ENCODE results near the gene PHF10. TPM values are rescaled to one million over a fixed set of nuclear protein-coding genes. Genes with fewer than 3 reads are reported as not detected.

PHF10 gene
- total RNA-seq, 1 donor from 2014 or later, result 91.2 TPM

DNA sequence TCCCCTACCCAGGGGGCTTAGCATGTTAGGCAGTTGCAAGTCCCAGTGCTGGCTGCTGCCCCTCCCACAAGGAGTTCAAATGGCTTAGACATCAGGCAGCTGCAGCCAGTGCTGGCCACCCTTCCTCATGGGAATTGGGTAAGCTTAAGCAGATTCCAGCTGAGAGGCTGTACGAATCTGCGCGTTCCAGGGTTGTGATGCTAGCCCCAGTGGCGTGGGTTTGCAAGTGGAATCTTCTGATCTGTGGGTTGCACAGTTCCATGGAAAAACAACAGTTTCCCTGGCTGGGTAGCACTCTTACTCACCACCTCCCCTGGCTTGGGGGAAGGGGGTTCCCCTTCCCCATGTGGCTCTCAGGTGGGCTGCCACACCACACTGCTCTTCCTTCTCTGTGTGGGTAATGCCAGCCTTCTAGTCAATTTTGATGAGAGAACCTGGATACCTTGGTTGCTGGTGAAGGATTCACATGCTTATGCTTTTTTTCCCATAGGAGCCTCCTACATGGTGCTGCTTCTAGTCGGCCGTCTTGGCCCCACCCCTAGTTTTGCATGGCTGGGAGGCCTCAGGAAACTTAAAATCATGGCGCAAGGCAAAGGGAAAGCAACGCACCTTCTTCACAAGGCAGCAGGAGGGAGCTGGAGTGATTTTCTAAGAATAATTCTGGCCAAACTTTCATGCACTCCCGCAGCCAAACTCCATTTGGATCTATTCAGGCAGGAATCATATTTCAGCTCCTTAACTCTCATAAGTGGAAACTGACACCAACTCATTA is 14.1 kb upstream of the PHF10 start:
- peaks cover 38% of the 10 kb centered on the region for H3K27me3 Mint-ChIP-seq
- no peaks in the 10 kb centered on the region for H3K36me3 Mint-ChIP-seq (ENCODE audit: low read depth)
- intact Hi-C loops (cut with micrococcal nuclease), result no loop called here
- no peak overlapping the region for H3K27ac Mint-ChIP-seq
- H3K4me3 Mint-ChIP-seq, result no peak overlapping the region
- peaks cover 2% of the 10 kb centered on the region for H3K4me1 Mint-ChIP-seq
- H3K9me3 Mint-ChIP-seq, result peaks cover 7% of the 10 kb centered on the region
- DNase-seq, result no peak

DNA sequence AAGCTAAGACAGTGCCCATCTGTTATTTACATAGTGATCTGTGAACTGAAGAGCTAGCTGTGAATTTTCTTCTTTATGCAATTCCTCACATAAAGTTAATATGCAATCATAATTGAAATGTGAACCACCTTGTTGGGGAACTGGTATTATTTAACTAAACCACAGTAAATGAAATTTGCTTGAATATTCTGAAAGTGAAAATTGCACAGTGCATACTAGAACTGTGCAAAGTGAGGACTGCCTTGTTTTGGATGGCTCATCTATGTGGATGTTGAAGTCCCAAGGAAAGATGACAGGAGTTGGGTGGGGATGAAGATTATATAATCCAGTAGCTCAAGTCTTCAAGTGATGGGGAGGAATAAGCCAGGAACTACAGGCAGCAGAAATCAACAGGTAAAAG is 5.7 kb upstream of the PHF10 start:
- Mint-ChIP-seq H3K9me3 (peaks cover 7% of the 10 kb centered on the region), H3K4me1 (peaks cover 10% of the 10 kb centered on the region), H3K36me3 (ENCODE audit: low read depth) (peaks cover under 1% of the 10 kb centered on the region), H3K4me3 (no peak overlapping the region), H3K27ac (no peak overlapping the region), H3K27me3 (peaks cover 40% of the 10 kb centered on the region)
- no peak for DNase-seq
- intact Hi-C loops (cut with micrococcal nuclease), result no loop called here

DNA sequence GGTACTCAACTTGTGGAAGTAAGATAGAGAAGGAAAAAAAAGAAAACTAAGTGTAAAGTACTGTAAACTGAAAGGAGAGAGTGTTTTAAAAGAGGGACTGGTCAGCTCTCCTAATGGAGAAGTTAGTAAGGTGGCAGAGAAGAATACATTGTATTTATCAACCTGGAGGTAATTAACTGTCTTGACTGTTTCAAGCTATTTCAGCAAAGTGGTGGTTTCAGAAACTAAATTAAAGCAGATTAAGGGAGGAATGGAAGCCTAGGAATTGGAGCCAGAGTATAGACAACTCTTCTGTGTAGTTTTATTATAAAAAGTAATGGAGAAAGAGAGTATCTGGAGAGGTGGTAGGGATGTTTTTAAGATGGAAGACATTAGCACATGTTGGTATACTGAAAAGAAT is 2.7 kb upstream of the PHF10 start:
- Mint-ChIP-seq H3K27me3 (peaks cover 17% of the 10 kb centered on the region), H3K27ac (no peak overlapping the region), H3K4me1 (peaks cover 19% of the 10 kb centered on the region), H3K9me3 (no peaks in the 10 kb centered on the region), H3K36me3 (ENCODE audit: low read depth) (peaks cover 1% of the 10 kb centered on the region), H3K4me3 (no peak overlapping the region)
- intact Hi-C loops (cut with micrococcal nuclease), result no loop called here
- DNase-seq, result no peak

DNA sequence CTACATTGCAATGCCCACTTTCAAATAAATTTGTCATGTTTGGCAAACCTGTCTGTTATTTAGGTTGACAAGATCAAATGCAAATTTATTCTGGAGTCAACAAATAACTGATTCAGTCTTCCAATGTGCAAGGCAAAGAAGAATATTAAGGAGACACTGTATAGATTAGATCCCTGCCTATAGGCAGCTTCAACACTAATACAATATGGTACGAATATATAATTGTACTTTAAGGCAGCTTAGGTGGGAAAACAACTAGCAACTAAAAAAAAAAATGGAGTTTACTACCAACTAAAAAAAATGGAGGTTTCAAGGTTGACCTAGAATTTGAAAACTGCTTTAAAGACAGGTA is 1.7 kb upstream of the PHF10 start:
- H3K4me1 Mint-ChIP-seq, result peaks cover 22% of the 10 kb centered on the region
- no peaks in the 10 kb centered on the region for H3K9me3 Mint-ChIP-seq
- H3K4me3 Mint-ChIP-seq, result peak overlapping the region; percentile 83
- intact Hi-C loops (cut with micrococcal nuclease), result no loop called here
- H3K36me3 Mint-ChIP-seq (ENCODE audit: low read depth), result peaks cover 3% of the 10 kb centered on the region
- H3K27me3 Mint-ChIP-seq, result peaks cover 11% of the 10 kb centered on the region
- peak overlapping the region; percentile 88 for H3K27ac Mint-ChIP-seq
- no peak for DNase-seq

DNA sequence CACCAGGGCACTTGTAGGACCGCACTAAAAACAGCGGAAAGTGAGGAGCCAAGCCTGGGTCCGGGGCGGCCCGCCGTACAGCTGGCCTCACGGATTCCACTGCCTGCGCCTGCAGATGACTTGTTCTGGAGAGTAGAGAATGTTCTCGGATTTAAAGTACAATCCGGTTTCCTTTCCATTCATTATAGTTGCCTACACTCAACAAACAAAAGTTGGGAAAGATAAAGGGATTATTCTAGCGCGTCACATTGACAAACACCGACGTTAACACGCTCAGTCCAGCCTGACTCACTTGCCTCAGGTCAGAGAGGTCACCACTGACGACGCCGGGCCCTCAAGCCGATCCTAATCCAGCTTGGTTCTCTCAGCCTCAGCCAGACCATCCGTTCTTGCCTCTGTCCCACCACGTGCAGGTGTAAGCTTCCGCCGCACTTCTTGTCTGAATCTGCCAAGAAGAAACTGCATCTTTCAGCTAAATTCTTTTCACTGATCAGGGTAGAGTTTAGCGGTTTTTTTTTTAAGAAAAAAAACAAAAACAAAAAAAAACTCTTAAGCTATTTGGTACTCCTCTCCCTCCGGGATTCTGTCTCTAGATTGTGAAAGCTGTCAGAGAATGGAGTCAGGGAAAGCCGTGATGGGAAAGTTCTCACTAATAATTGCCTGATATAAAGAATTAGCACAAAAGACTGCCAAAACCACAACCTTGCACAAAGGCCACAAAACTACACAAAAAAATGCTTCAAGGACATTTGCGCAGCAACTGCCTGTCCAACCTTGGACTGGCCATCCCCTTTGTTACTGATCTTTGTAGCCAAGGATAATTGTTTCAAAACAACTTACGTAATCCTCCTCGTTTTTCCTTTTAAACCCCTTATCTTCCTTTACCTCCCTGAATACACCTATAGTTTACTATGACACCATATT is 1.1 kb upstream of the PHF10 start:
- Mint-ChIP-seq H3K4me3 (peak overlapping the region; percentile 83), H3K36me3 (ENCODE audit: low read depth) (peaks cover 5% of the 10 kb centered on the region), H3K27me3 (peaks cover 7% of the 10 kb centered on the region), H3K27ac (peak overlapping the region; percentile 88), H3K9me3 (no peaks in the 10 kb centered on the region), H3K4me1 (peaks cover 24% of the 10 kb centered on the region)
- peak; percentile 61 for DNase-seq
- intact Hi-C loops (cut with micrococcal nuclease), result no loop called here

DNA sequence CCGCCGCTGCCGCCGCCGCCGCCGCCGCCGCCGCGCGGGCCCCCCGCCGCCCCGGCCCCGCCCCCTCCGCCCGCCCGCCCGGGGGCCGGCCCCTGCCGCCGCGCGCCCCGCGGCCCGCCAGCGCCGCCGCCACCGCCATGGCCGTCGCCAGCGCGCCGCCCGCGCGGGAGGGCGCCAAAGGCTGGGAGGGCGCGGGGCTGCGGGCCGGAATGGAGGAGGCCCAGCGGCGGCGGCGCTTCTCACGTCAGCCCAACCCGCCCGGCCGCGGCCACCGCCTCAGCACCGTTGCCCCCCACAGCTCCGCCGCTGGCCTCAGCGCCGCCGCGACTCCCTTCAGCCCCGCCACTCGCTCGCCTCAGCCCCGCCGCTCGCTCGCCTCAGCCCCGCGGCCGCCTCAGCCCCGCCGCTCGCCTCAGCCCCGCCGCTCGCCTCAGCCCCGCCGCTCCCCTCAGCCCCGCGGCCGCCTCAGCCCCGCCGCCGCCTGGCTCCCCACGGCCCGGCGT is 258 bp downstream of the PHF10 start:
- peak overlapping the region; percentile 73 for H3K4me3 Mint-ChIP-seq
- DNase-seq, result peak; percentile 85
- peaks cover 5% of the 10 kb centered on the region for H3K27me3 Mint-ChIP-seq
- H3K27ac Mint-ChIP-seq, result peak overlapping the region; percentile 75
- intact Hi-C loops (cut with micrococcal nuclease), result loop anchor here (1.0 to 5.0 kb wide), 4 partner anchors 22 to 829 kb away; partner anchors contain the start of genes C6orf120, DYNLT2, ERMARD and PSMB1
- H3K9me3 Mint-ChIP-seq, result no peaks in the 10 kb centered on the region
- H3K4me1 Mint-ChIP-seq, result peaks cover 28% of the 10 kb centered on the region
- H3K36me3 Mint-ChIP-seq (ENCODE audit: low read depth), result peaks cover 14% of the 10 kb centered on the region

DNA sequence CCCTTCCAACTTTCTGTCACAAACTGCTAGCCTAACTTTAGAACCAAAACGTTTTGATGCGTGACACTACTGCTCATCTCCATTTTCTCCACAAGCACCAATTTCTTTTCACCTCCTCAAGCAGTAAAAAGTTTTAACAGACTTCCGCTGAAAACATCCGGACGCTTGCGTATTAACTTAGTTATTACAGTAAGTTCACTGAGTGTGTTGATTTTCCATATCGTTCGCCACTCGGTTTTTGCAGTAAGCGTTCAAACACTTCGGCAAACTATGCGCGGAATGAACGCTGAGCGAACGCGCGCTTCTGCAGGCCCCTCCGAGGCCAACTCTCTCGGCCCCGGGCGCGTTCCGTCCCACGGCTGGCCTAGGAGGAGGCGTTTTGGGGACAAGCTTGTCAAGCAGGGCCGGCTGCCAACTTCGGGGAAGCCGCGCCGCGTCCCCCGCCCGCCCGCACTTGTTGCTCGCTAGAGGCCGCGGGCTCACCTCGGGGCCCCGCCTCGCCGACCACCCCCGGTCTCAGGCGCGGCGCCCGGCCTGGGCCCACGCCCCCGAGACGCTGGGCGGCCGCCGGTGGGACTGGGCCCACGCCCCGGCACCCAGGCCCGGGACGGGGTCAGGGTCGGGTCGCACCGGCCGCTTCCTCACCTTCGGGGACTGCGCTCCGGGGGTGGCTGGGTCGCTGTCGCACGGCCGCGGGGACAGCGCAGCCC is 945 bp downstream of the PHF10 start:
- Mint-ChIP-seq H3K4me3 (peak overlapping the region; percentile 90), H3K27me3 (peaks cover 5% of the 10 kb centered on the region), H3K9me3 (no peaks in the 10 kb centered on the region), H3K36me3 (ENCODE audit: low read depth) (peaks cover 16% of the 10 kb centered on the region), H3K4me1 (peaks cover 28% of the 10 kb centered on the region), H3K27ac (peak overlapping the region; percentile 94)
- peak; percentile 89 for DNase-seq
- intact Hi-C loops (cut with micrococcal nuclease), result loop anchor here (1.0 to 5.0 kb wide), 3 partner anchors 21 to 829 kb away; partner anchors contain the start of genes C6orf120, PSMB1 and WDR27

DNA sequence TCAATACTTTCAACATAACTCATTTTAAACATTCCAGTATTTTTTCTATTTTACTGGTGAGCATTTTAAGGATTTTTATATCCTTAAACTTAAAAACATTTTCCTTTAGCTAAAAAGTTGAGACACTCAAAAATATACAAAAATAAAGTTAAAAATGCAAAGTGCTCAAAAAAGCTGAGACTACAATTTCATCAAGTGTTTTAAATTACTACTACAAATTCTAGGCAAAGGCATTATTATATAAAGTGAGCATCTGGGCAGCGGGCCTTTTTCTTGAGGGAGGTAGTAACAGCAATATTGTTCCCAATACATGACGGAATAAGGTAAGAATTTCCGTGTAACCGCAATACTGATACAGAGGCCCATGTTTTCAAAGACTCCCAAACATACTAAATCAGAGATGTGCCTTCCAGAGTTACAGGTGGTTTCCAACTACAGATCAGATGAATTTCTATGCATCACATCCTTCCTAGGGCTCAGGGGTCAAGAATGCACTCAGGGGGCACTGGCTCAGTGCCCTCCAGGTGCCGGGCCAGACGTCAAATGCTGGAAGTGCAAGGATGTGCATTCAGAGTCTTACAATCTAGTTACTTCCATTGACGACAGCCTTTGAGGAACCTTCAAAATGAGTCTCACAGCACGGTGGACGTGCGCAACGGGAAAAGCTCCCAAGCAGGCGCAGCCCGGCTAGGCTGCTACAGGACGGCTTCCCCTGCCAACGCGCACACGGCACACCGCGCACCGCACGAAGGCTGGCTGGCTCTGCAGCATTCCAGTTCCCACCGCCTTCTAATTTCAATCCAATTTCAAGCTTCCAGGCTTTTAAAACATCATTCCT is 1.7 kb downstream of the PHF10 start:
- Mint-ChIP-seq H3K27me3 (peaks cover 5% of the 10 kb centered on the region), H3K4me3 (peak overlapping the region; percentile 90), H3K36me3 (ENCODE audit: low read depth) (peaks cover 18% of the 10 kb centered on the region), H3K4me1 (peaks cover 23% of the 10 kb centered on the region), H3K9me3 (no peaks in the 10 kb centered on the region), H3K27ac (peak overlapping the region; percentile 94)
- intact Hi-C loops (cut with micrococcal nuclease), result loop anchor here (1.0 to 5.0 kb wide), 3 partner anchors 20 to 830 kb away; partner anchors contain the start of genes C6orf120, PSMB1 and WDR27
- peak; percentile 81 for DNase-seq

DNA sequence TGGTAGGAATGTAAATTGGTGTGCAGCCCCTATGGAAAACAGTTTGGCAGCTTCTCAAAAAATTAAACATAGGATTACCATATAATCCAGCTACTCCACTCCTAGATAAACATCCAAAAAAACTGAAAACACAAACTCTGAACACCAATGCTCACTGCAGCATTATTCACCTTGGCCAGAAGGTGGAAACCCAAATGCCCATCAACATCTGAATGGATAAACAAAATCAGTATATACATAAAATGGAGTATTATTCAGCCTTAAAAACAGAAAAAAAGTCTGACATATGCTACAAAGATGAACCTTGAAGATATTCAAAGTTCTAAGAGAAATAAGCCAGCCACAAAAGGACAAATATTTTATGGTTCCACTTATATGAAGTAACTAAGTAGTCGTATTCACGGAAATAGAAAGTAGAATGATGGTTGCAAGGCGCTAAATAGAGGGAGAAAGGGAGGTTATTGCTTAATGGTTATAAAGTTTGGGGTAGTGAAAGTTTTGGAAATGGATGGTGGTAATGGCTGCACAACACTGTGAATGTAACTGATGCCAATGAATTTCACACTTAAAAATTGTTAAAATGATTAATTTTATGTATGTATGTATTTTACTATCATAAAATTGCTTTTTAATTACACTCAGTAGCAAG is 4.0 kb downstream of the PHF10 start:
- H3K4me3 Mint-ChIP-seq, result no peak overlapping the region
- no peaks in the 10 kb centered on the region for H3K9me3 Mint-ChIP-seq
- DNase-seq, result no peak
- intact Hi-C loops (cut with micrococcal nuclease), result loop anchor here (5.0 kb wide), 1 partner anchor 508 kb away; no protein-coding TSS in a partner anchor
- peaks cover 23% of the 10 kb centered on the region for H3K4me1 Mint-ChIP-seq
- peaks cover 30% of the 10 kb centered on the region for H3K36me3 Mint-ChIP-seq (ENCODE audit: low read depth)
- peaks cover 3% of the 10 kb centered on the region for H3K27me3 Mint-ChIP-seq
- H3K27ac Mint-ChIP-seq, result no peak overlapping the region

DNA sequence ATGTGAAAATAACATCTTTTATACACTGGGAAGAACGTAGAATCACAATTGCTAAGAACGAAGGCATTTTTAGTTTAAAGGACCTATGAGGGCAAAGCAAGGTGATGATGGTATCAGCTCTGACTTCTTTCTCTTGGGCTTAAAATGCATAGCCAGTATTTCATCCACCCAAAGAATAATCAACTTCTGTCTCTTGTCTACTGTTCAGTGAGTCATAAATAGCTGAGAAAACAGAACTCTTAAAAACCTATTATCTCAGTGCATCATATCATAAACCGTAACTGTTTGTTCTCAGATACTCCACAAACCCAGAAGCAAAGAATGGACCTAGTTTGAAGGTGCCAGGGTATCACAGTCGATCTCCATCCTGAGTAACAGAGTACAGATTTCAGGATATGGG is 5.2 kb downstream of the PHF10 start:
- H3K4me3 Mint-ChIP-seq, result no peak overlapping the region

DNA sequence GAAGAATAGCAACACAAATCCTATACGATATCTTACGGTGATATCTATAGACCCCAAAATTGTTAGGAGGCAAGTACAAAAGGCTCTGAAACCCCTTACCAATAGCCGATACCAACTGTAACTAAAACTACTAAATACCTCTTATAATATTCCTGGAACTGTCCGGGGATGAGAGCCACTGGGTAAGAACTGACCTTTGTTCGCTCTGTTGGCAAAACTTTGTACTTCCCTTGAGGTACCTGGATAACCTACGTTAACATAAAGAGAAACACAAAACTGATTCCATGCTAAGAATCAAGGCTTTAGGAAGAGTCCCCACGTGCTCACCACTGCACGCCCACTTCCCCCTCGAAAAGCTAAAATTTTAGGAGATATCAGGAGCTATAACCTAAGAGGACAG is 9.7 kb downstream of the PHF10 start:
- Mint-ChIP-seq H3K36me3 (ENCODE audit: low read depth) (peaks cover 50% of the 10 kb centered on the region), H3K9me3 (no peaks in the 10 kb centered on the region), H3K4me3 (no peak overlapping the region), H3K4me1 (peaks cover 6% of the 10 kb centered on the region), H3K27ac (no peak overlapping the region), H3K27me3 (no peaks in the 10 kb centered on the region)
- DNase-seq, result no peak
- intact Hi-C loops (cut with micrococcal nuclease), result no loop called here

More for the DNA sequence above, 5.2 kb downstream of the PHF10 start:
- Mint-ChIP-seq H3K27me3 (no peaks in the 10 kb centered on the region), H3K36me3 (ENCODE audit: low read depth) (peaks cover 39% of the 10 kb centered on the region), H3K27ac (no peak overlapping the region), H3K9me3 (no peaks in the 10 kb centered on the region), H3K4me1 (peaks cover 19% of the 10 kb centered on the region)
- no peak for DNase-seq
- intact Hi-C loops (cut with micrococcal nuclease), result no loop called here

DNA sequence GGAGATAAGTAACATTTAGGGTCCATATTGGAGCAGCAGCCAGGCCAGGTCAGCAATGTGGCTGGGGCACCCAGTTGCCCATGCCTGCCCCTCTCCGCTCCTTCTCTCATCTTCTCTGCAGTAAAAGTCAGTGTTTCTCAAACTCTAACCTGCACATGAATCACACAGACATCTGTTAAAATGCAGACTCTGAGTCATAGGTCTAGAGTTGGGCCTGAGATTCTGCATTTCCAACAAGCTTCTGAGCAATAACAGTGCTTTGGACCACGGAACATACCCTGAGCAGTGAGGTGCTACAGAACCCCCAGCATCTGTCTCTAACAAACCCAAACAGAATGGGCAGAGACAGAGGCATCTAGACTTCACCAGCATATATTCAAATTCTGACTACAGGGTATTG is 10.1 kb downstream of the PHF10 start:
- intact Hi-C loops (cut with micrococcal nuclease), result no loop called here
- peaks cover 46% of the 10 kb centered on the region for H3K36me3 Mint-ChIP-seq (ENCODE audit: low read depth)
- no peaks in the 10 kb centered on the region for H3K27me3 Mint-ChIP-seq

More for the DNA sequence above, 10.1 kb downstream of the PHF10 start:
- no peak for DNase-seq
- peaks cover 5% of the 10 kb centered on the region for H3K4me1 Mint-ChIP-seq
- no peaks in the 10 kb centered on the region for H3K9me3 Mint-ChIP-seq
- no peak overlapping the region for H3K27ac Mint-ChIP-seq
- H3K4me3 Mint-ChIP-seq, result no peak overlapping the region

Data from activated CD4-positive, alpha-beta T cell treated with anti-CD3 and anti-CD28 coated beads, Interleukin-2, amount 10 ng/mL, durations not matched to agents 24 days and 14 days (primary cell).